Memory B cell (primary cell): ENCODE results near the gene UCKL1.

Source experiments
- ATAC-seq: fragments of 150-1000 bp; cut with Tn5 transposase; 2 replicates; pipeline ENCODE4 v1.10.0; 2021; ENCODE audit warnings: low read depth, mild to moderate bottlenecking, moderate library complexity
- DNase-seq, 2 donors: peaks; one replicate each; pipeline ENCODE4 v3.0.0; 2022; ENCODE audit warnings: low spot score in 2 of 2
- H3K27ac Mint-ChIP-seq: one replicate; pipeline ENCODE4 v1.8.0; 2022; ENCODE audit warnings: mild to moderate bottlenecking, moderate library complexity, mixed read lengths
- H3K27me3 Mint-ChIP-seq: one replicate; pipeline ENCODE4 v1.8.0; 2022; ENCODE audit warnings: mixed read lengths
- H3K36me3 Mint-ChIP-seq: one replicate; pipeline ENCODE4 v1.8.0; 2022; ENCODE audit warnings: mild to moderate bottlenecking, mixed read lengths
- H3K4me1 Mint-ChIP-seq: one replicate; pipeline ENCODE4 v1.8.0; 2022; ENCODE audit warnings: mixed read lengths
- H3K4me3 Mint-ChIP-seq: one replicate; pipeline ENCODE4 v1.8.0; 2022; ENCODE audit warnings: mild to moderate bottlenecking, moderate library complexity, mixed read lengths
- H3K9me3 Mint-ChIP-seq: one replicate; pipeline ENCODE4 v1.8.0; 2022; ENCODE audit warnings: mixed read lengths

UCKL1 gene

DNA sequence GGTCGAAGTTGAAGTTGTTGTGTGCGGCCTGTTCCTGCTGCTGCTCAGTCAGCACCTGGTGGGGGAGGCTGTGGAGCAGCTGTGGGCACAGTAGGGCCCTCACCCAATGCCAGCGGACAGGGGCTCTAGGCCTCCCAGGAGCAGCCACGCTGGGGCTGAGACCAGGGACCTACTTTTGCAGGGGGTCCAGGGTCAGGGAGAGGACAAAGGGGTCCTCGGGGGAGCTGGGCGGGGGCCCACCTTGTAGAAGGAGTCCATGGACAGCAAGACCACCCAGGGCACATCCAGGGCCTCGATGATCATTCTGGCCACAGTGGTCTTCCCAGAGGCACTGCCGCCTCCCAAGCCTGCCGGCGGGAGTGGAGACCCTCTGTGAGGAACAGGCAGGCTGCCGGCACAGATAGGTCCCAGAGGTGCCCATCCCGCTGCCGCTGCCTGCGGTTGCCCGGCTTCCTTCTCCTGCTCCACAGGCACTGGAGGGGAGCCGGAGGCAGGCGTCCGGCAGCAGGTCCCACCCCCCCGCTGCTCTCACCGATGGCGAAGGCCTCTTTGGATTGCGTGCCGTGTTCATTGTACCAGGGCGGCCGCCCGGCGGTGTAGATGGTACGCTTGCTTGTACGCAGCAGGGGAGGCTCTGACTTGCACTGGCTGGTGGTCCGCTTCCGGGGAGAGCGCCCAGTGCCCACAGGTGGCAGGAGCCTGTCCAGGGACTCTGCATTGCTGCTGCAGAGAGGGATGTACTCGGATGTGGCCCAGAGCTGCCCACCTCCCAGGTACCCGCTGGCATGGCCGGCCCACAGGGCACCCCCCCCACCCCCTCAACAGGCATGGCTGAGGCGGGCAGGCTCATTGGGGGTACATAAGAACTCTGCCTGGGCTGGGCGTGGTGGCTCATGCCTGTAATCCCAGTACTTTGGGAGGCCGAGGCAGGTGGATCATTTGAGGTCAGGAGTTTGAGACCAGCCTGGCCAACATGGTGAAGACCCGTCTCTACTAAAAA is 10.0 kb downstream of the UCKL1 start:
- peaks cover 41% of the 10 kb centered on the region for H3K4me1 Mint-ChIP-seq
- no peak for DNase-seq
- no peak overlapping the region for H3K27ac Mint-ChIP-seq
- H3K4me3 Mint-ChIP-seq, result no peak overlapping the region
- H3K36me3 Mint-ChIP-seq, result peaks cover 8% of the 10 kb centered on the region
- H3K9me3 Mint-ChIP-seq, result no peaks in the 10 kb centered on the region
- H3K27me3 Mint-ChIP-seq, result no peaks in the 10 kb centered on the region
- ATAC-seq, result no peak

DNA sequence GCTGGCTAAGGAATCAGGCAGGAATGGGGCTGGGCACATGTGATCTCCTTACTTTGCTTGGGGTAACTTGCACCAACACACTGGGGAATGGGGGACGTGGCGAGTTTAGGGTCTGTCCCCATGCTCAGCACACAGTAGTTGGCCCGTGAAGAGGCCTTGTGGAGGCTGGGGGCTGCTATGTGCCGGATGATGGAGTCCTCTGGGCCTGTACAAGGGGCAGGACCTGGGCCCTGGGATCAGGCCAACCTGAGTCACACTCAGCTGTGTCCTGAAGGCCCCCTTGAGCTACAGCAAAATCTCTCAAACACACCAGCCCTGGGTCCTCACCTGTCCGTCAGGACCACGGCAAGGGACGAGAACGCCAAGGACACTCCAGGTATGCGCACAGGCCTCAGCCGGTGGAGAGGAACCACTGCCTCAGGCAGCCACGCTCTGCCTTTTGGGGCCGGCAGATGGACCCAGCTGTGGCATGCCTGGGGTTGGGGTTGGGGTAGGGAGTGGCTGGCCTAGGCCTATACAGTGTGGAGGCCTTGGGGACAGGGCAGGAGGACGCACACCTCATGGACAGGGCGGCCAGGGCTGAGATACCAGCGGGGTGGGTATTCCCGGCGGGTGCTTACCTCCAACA is 11.1 kb downstream of the UCKL1 start:
- Mint-ChIP-seq H3K9me3 (no peaks in the 10 kb centered on the region), H3K4me1 (peaks cover 36% of the 10 kb centered on the region), H3K36me3 (peaks cover 14% of the 10 kb centered on the region), H3K4me3 (no peak overlapping the region), H3K27me3 (no peaks in the 10 kb centered on the region), H3K27ac (no peak overlapping the region)
- DNase-seq (no peak), ATAC-seq (no peak)

DNA sequence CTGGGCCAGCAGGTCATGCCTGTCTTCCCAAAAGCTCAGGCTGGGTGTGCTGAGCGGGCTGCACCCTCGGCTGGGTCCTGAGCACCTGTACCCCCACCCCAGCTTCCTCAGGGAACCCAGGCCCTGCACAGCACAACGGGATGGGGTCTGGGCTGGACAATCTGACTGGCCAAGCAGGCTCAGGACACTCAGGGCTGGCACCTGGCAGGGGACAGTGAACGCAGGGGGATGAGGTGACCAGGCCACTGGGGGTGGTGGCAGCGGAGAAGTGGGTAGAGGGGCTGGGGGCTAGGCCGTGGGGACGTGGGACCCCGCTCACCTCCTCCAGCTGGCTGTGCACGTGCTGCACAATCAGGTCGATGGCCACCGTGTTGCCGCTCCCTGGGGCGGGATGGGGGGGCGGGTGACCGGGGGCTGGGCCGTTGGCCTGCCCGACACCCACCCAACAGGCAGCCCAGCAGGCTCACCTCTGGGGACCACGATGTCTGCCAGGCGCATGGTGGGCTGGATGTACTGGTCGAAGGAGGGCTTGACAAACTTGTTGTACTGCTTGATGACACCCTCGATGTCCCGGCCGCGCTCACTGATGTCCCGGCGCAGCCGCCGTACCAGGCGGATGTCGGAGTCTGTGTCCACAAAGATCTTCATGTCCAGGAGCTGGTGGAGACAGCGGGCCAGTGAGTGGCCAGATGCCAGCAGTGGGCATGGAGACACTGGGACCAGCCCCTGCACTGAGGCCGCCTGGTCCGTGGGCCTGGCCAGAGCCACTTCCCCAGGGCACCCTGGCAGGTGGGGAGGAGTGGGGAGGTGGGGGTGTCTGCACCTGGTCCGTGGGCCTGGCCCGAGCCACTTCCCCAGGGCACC is 11.9 kb downstream of the UCKL1 start:
- peaks cover 14% of the 10 kb centered on the region for H3K36me3 Mint-ChIP-seq
- H3K4me3 Mint-ChIP-seq, result no peak overlapping the region
- no peaks in the 10 kb centered on the region for H3K9me3 Mint-ChIP-seq
- H3K27me3 Mint-ChIP-seq, result no peaks in the 10 kb centered on the region
- no peak for ATAC-seq
- no peak overlapping the region for H3K27ac Mint-ChIP-seq
- DNase-seq, result no peak
- peaks cover 30% of the 10 kb centered on the region for H3K4me1 Mint-ChIP-seq

DNA sequence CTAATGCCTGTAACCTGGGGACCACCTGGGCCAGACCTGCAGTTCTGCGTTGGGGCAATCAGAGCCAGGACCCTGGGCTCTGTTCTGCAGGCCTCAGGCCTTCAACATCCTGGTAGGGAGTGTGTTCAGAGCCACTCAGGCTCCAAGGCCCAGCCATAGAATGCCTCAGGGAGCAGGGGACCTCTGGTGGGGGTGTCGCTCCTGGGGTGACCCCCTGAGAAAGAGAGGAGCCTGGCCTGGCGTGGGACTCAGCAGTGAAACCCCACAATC is 12.5 kb downstream of the UCKL1 start:
- Mint-ChIP-seq H3K27ac (no peak overlapping the region), H3K4me3 (no peak overlapping the region), H3K9me3 (no peaks in the 10 kb centered on the region)

DNA sequence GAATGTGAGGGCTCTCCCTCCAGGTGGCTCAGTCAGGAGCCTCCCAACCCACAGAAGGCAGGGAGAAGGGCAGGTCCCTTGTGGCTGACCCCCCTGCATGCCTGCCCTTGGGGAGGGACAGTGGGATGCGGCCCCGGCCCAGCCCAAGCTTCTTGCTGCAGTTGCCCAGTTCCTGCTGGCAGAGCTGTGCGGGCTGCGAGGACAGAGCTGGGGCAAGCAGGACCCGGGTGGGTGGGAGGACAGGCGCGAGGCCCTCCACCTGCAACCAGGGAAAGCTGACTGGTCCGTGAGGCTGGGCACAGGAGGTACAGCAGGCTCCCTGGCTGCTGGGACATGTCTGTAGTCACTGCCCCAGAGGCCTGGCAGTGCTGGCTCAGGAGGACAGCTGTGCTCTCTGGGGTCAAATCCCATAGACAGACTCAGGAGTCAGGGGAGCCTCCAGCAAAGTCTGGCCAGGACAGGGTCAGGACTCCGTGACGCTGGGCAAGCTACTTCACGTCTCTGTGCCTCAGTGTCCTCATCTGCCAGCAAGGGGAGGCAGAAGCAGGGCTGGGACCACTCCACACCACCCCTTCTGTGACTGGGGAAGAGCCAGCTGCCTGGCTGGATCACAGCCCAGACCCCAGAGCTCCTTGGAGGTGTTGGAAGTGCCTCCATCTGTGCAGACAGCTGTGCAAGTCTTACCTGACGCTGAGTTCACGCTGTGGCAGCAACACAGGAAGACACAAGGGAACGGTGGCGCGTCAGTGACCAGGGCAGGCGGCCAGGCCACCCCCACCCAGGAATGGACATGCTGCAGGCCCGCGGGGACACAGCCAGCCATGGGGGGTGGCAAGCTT is 13.0 kb downstream of the UCKL1 start:
- ATAC-seq (no peak), DNase-seq (no peak)
- no peak overlapping the region for H3K4me3 Mint-ChIP-seq
- H3K27ac Mint-ChIP-seq, result no peak overlapping the region
- H3K36me3 Mint-ChIP-seq, result peaks cover 14% of the 10 kb centered on the region
- H3K27me3 Mint-ChIP-seq, result no peaks in the 10 kb centered on the region
- H3K4me1 Mint-ChIP-seq, result peaks cover 19% of the 10 kb centered on the region
- no peaks in the 10 kb centered on the region for H3K9me3 Mint-ChIP-seq

More for the DNA sequence above, 12.5 kb downstream of the UCKL1 start:
- peaks cover 25% of the 10 kb centered on the region for H3K4me1 Mint-ChIP-seq
- DNase-seq (no peak), ATAC-seq (no peak)
- no peaks in the 10 kb centered on the region for H3K27me3 Mint-ChIP-seq
- H3K36me3 Mint-ChIP-seq, result peaks cover 14% of the 10 kb centered on the region

DNA sequence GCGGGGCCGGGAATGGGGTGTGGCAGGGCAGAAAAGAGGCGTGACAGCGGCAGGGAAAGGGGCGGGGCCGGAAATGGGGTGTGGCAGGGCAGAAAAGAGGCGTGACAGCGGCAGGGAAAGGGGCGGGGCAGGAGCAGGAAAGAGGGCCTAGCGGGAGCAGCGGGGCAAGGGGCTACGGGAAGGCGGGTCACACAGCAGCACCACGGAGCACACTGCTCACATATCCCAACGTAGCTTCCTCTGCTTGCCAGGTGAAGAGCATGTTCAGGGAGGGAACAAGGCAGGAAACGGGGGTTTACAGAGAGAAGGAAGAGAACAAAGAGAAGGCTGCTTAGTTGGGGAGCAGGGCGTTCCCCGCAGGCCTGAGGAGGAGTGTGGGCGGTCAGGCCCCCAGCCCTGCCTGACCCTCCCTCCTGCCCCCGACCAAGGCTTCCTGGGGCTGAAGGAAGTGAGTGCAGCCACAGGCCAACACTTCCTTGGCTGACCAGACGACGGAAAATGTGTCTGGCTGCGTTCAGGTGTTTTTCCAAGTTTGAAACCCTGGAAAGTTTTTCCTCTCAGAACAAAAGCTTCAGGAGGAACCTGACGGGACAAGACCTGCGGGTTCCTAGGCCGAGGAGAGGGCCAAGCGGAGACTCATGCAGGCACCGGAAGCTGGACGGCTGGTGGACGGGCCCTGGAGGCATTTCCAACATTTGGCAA is 13.8 kb downstream of the UCKL1 start:
- Mint-ChIP-seq H3K27me3 (no peaks in the 10 kb centered on the region), H3K27ac (no peak overlapping the region), H3K4me3 (peak overlapping the region; percentile 44), H3K4me1 (peaks cover 13% of the 10 kb centered on the region), H3K36me3 (peaks cover 14% of the 10 kb centered on the region), H3K9me3 (no peaks in the 10 kb centered on the region)
- no peak for ATAC-seq
- DNase-seq, result no peak

DNA sequence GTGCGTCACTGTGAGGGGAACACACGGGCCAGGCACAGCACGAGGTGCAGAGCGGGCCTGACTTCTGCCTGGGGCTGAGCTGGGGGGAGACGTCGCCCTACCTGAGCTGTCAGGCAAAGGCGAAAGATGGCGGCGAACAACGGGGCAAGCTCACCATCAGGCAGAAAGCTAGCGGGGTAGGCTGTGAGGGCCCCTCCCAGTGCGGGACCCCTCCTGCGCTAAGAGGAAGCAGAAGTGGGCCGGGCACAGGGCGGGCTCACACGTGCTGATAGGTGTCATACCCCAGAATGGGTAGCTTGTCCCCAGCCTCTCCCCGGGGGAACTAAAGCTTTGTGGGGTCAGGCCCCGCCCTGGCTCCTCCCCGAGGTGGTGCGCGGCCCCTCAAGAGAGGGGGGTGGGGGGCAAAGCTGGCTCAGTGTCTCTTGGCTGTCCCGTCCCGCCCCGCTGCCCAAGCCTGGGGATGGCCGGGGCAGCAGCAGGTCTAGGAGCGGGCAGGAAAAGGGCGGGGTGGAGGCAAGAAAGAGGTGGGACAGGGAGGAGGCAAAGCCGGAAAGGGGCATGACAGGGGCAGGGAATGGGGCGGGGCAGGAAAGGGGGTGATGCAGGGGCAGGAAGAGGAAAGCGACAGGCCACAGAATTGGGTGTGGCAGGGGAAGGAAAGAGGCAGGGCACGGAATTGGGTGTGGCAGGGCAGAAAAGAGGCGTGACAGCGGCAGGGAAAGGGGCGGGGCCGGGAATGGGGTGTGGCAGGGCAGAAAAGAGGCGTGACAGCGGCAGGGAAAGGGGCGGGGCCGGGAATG is 14.7 kb downstream of the UCKL1 start:
- no peaks in the 10 kb centered on the region for H3K27me3 Mint-ChIP-seq
- peaks cover 14% of the 10 kb centered on the region for H3K36me3 Mint-ChIP-seq
- peak overlapping the region; percentile 55 for H3K4me3 Mint-ChIP-seq
- ATAC-seq (peak; percentile 82), DNase-seq (peak; percentile 55 to 62)
- H3K27ac Mint-ChIP-seq, result peak overlapping the region; percentile 75
- H3K9me3 Mint-ChIP-seq, result no peaks in the 10 kb centered on the region
- peaks cover 7% of the 10 kb centered on the region for H3K4me1 Mint-ChIP-seq

DNA sequence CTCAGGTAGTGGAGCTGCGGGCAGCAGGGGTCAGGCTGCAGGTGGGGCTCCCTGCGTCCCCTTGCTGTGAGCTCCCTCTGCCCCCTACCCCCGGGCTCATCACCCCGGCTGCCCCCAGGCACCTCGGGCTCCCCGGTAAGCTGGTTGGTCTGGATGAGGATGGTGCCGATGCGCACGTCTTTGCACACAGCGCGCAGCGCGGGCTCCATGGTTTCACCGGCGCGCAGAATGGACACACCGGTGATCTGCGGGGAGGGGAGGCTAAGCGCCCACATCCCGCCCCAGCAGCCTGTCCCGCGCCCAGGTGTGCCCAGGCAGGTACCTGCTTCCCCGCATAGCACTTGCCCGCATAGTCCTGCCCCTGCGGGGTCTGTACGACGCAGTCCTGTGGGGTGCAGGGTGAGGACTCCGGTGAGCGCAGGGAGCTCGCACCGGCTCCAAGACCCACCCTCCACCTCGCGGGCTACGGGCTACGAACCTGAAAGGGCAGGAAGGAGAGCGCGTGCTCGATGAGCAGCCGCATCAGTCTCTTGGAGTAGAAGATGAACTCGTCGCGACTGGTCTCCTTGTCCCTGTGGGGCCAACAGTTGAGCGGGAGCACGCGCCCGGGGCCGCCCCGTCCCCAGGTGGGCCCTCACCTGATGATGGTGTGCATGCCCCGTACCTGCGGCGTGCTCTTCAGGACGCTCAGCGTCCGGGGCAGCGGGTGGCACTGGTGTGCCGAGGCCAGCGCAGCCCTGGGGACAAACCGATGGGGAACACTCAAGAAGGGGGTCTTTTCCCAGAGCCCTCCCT is 15.5 kb downstream of the UCKL1 start:
- DNase-seq (no peak), ATAC-seq (no peak)
- no peaks in the 10 kb centered on the region for H3K9me3 Mint-ChIP-seq
- H3K36me3 Mint-ChIP-seq, result peaks cover 14% of the 10 kb centered on the region
- H3K4me1 Mint-ChIP-seq, result peaks cover 11% of the 10 kb centered on the region
- H3K27ac Mint-ChIP-seq, result peak overlapping the region; percentile 75
- H3K4me3 Mint-ChIP-seq, result no peak overlapping the region
- H3K27me3 Mint-ChIP-seq, result no peaks in the 10 kb centered on the region

DNA sequence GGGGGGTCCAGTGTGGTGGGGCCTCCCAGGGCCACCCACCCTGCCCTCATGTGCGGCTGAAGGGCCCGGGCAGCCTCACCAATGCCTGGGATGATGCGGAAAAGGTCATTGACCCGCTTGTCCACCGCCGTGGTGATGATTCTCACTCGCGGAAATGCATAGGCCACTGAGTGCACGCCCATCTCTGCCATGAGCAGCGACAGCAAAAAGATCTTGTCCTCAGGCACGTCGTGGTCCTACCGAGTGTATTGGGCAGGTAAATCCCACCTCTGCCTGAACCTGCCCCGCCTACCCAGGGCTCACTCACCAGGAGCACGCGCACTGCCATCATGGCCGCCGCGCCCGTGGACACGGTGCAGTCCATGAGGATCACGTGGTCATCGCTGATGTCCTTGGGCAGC is 16.1 kb downstream of the UCKL1 start:
- Mint-ChIP-seq H3K27ac (no peak overlapping the region), H3K27me3 (no peaks in the 10 kb centered on the region), H3K4me1 (peaks cover 11% of the 10 kb centered on the region), H3K9me3 (no peaks in the 10 kb centered on the region), H3K36me3 (peaks cover 16% of the 10 kb centered on the region), H3K4me3 (no peak overlapping the region)
- ATAC-seq (no peak), DNase-seq (no peak)

DNA sequence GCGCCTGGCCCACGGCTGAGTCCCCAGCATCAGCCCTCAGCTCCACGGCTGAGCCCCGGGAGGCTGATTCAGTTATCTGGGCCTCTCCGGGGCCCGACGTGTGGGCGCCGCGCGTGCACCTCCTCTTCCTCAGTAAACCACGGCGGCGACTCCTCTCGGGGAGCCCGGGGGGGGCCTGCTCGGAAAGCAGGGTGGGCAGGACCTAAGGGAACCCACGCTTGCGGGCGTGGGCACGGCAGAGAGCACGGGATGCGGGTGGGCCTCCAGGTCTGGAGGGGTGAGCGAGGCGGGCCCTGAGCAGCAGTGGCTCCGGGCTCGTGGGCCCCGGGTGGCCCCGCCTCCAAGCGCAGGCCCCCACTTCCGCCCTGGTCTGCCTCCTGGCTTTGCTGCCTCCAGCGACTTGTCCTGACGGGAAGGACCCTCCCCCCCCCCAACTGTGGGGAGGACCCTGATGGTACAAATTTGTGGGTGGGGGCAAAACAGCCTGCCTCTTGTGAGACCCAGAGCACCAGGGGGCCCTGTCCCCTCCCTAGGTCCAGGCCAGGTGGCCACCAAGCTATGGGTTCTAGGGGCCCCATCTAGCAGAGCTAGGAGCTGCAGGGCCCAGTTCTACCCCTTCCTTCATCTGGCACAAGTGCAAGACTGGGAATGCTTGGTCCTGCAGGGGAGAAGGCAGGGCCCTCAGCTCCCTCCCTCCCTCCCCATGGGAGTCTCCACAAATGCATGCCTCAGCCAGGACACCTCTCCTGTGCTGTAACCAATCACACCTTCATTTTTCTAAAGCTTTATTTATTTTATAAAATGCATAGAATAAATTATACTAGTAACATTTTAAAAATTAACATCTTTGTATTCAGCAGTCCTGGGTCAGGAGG is 16.9 kb downstream of the UCKL1 start:
- H3K36me3 Mint-ChIP-seq, result peaks cover 18% of the 10 kb centered on the region
- H3K9me3 Mint-ChIP-seq, result no peaks in the 10 kb centered on the region
- H3K27ac Mint-ChIP-seq, result no peak overlapping the region
- no peak for ATAC-seq
- no peaks in the 10 kb centered on the region for H3K27me3 Mint-ChIP-seq
- H3K4me1 Mint-ChIP-seq, result peaks cover 13% of the 10 kb centered on the region
- DNase-seq, result no peak
- H3K4me3 Mint-ChIP-seq, result no peak overlapping the region

DNA sequence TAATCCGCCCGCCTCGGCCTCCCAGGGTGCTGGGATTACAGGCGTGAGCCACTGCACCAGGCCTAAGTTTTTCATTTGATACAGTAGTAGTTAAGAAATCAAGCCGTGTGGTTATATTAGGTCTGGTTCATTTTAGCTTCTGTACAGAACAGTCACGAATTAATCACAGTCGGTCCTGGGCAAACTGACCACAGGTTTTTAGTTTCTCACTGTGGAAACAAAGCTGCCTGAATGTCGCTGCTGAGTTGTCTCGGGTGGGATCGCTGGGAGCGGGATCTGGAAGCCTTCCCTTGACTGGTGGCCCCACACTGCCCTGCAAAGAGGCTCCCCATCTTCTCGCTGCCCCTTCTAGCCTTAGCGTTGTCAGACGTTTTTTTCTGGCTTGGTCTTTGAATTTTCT is 18.6 kb downstream of the UCKL1 start:
- no peak for DNase-seq
- ATAC-seq, result no peak
- peaks cover 16% of the 10 kb centered on the region for H3K36me3 Mint-ChIP-seq
- H3K27me3 Mint-ChIP-seq, result no peaks in the 10 kb centered on the region
- H3K9me3 Mint-ChIP-seq, result no peaks in the 10 kb centered on the region
- H3K4me1 Mint-ChIP-seq, result peaks cover 13% of the 10 kb centered on the region
- H3K4me3 Mint-ChIP-seq, result no peak overlapping the region
- no peak overlapping the region for H3K27ac Mint-ChIP-seq
